Right lobe of liver (tissue), 6 donors: ENCODE measurements around the gene C1orf116. TPM values are rescaled to one million over a fixed set of nuclear protein-coding genes. Genes with fewer than 3 reads are reported as not detected.

Experiments
- ATAC-seq, 4 donors: fragments of 200-7000 bp; cut with Tn5 transposase; one replicate each; pipeline ENCODE4 v1.9.1; 2020; ENCODE audit warnings: mild to moderate bottlenecking in 4 of 4, moderate library complexity in 4 of 4
- DNase-seq, 3 donors: peaks; one replicate each; pipeline ENCODE4 v3.0.0-alpha.2; 2020
- H3K27ac ChIP-seq, 3 donors: fragments of 200-600 bp; one replicate each; pipeline ENCODE4 v1.8.0; 2022
- H3K27me3 ChIP-seq, 2 donors: fragments of 200-600 bp; one replicate each; pipeline ENCODE4 v1.8.0; 2022
- H3K36me3 ChIP-seq, 4 donors: fragments of 200-600 bp; sonication (generic) in 1 of 4; one replicate each; pipeline versions ENCODE4 v1.5.1 to v1.8.0; 2017 to 2022; ENCODE audit warnings: control low read depth in 1 of 4
- H3K4me1 ChIP-seq, 4 donors: fragments of 200-600 bp; sonication (generic) in 1 of 4; one replicate each; pipeline versions ENCODE4 v1.5.1 to v1.8.0; 2017 to 2022; ENCODE audit warnings: control low read depth in 1 of 4
- H3K4me3 ChIP-seq, 3 donors: fragments of 200-600 bp; one replicate each; pipeline ENCODE4 v1.8.0; 2022
- H3K9me3 ChIP-seq, 4 donors: fragments of 200-600 bp; sonication (generic) in 1 of 4; one replicate each; pipeline versions ENCODE4 v1.5.1 to v1.8.0; 2017 to 2022; ENCODE audit warnings: control low read depth in 1 of 4
- CTCF ChIP-seq, 4 donors: fragments of 200-600 bp in 3 of 4; fragments of 450-650 bp in 1 of 4; IDR thresholded peaks; one replicate each; pipeline versions ENCODE4 v1.5.1 to v1.8.0; 2016 to 2022; ENCODE audit warnings: antibody characterized with exemption in 4 of 4, mild to moderate bottlenecking in 2 of 4
- POLR2A ChIP-seq: fragments of 450-650 bp; IDR thresholded peaks from one replicate; pipeline ENCODE4 v1.6.1; 2017; ENCODE audit warnings: antibody characterized with exemption, mild to moderate bottlenecking
- WGBS: methylation state at CpG from one replicate; pipeline ENCODE4 v1.1.6; 2018; ENCODE audit warnings: low coverage, low lambda C conversion rate; ENCODE audit not compliant: insufficient coverage; ENCODE audit errors: missing lambda C conversion rate; 5-methylcytosine and 5-hydroxymethylcytosine counted together
- intact Hi-C, 2 donors: fragments of 100-400 bp; cut with DNase I; formaldehyde crosslinking; loops; one replicate each; pipeline versions ENCODE4 v1.11.2 to v1.14.1; 2022
- total RNA-seq, 6 experiments: library from RNA; depleted of rRNA in 2 of 6; stranded (reverse); fragments of >200 nt in 2 of 6; fragmentation: NEBNext Ultra II Directional in 3 of 6; extraction: Animal tissue kit (Norgen Biotek cat#: 25700) in 3 of 6; gene quantifications; one replicate each; pipeline versions ENCODE4 v1.1.0 to v1.2.4, GENCODE V29; 2016 to 2023
- donor health status: DM: no; HTN: yes; CAD: no.
- donor health status: DM: no; HTN: no; CAD: no.
- donor health status: DM: no; HTN: no; CAD: no.
- donor health status: DM: no; HTN: yes; CAD: no.
- donor health status: DM: no; HTN: yes; CAD: no.

C1orf116 gene
- total RNA-seq, 6 experiments from 2014 or later = 0.27 to 0.68 (median 0.37) TPM

- intact Hi-C loops = no loop called here
- H3K36me3 ChIP-seq = no peaks in the 10 kb centered on the region
- no peak overlapping the region for H3K27ac ChIP-seq
- H3K9me3 ChIP-seq = no peaks in the 10 kb centered on the region
- no peak for TF ChIP-seq CTCF (IDR thresholded peaks at IDR 0.05)
- TF ChIP-seq POLR2A = no peak
- WGBS = 67% methylated on average over 4 of the region's 5 CpGs
- H3K4me3 ChIP-seq = no peak overlapping the region
- H3K4me1 ChIP-seq = peaks cover 0 to 12% (median 5%) of the 10 kb centered on the region in 4 donors
- H3K27me3 ChIP-seq = no peaks in the 10 kb centered on the region
- DNase-seq (no peak), ATAC-seq (no peak)
Measured at GRCh38 chr1:207000651-207001291, 31.8 kb downstream of the C1orf116 start.

GRCh38 chr1:206998816-206999215, 33.7 kb downstream of the C1orf116 start:
- H3K4me3 ChIP-seq = no peak overlapping the region
- intact Hi-C loops = no loop called here
- H3K27me3 ChIP-seq = no peaks in the 10 kb centered on the region
- no peaks in the 10 kb centered on the region for H3K4me1 ChIP-seq
- H3K27ac ChIP-seq = no peak overlapping the region
- no peak for TF ChIP-seq POLR2A
- TF ChIP-seq CTCF (IDR thresholded peaks at IDR 0.05) = no peak
- ATAC-seq (no peak), DNase-seq (no peak)
- WGBS = 79% methylated on average over 2 of the region's 2 CpGs
- H3K9me3 ChIP-seq = no peaks in the 10 kb centered on the region
- H3K36me3 ChIP-seq = no peaks in the 10 kb centered on the region

GRCh38 chr1:206992790-206993189, 39.8 kb downstream of the C1orf116 start:
- DNase-seq (no peak), ATAC-seq (peak in 1 of 4 donors; percentile 24)
- no peak overlapping the region for H3K27ac ChIP-seq
- no peaks in the 10 kb centered on the region for H3K36me3 ChIP-seq
- no peaks in the 10 kb centered on the region for H3K9me3 ChIP-seq
- intact Hi-C loops = no loop called here
- peaks cover 0 to 3% (median 0%) of the 10 kb centered on the region in 4 donors for H3K4me1 ChIP-seq
- H3K4me3 ChIP-seq = no peak overlapping the region
- no peak for TF ChIP-seq POLR2A
- TF ChIP-seq CTCF (IDR thresholded peaks at IDR 0.05) = no peak
- no peaks in the 10 kb centered on the region for H3K27me3 ChIP-seq

- no peak for ATAC-seq
- Histone ChIP-seq H3K4me3 (no peak overlapping the region), H3K4me1 (peaks cover 0 to 3% (median 0%) of the 10 kb centered on the region in 4 donors), H3K27me3 (no peaks in the 10 kb centered on the region), H3K27ac (no peak overlapping the region), H3K9me3 (no peaks in the 10 kb centered on the region), H3K36me3 (no peaks in the 10 kb centered on the region)
- intact Hi-C loops = loop anchor here in 1 of 2 donors (10.0 kb wide), 1 partner anchor 243 kb away; no protein-coding TSS in a partner anchor
- TF ChIP-seq CTCF (IDR thresholded peaks at IDR 0.05) (no peak), POLR2A (no peak)
- no peak for DNase-seq
- WGBS = no CpG with 5 or more reads among the region's 1 CpG
Measured at GRCh38 chr1:206987873-206988272, 44.7 kb downstream of the C1orf116 start.
